ENCODE data around the gene SYNM. TPM values are rescaled to one million over a fixed set of nuclear protein-coding genes. Genes with fewer than 3 reads are reported as not detected.

The SYNM gene
- polyA plus RNA-seq, 1 donor from 2014 or later: 5.7 TPM

DNA sequence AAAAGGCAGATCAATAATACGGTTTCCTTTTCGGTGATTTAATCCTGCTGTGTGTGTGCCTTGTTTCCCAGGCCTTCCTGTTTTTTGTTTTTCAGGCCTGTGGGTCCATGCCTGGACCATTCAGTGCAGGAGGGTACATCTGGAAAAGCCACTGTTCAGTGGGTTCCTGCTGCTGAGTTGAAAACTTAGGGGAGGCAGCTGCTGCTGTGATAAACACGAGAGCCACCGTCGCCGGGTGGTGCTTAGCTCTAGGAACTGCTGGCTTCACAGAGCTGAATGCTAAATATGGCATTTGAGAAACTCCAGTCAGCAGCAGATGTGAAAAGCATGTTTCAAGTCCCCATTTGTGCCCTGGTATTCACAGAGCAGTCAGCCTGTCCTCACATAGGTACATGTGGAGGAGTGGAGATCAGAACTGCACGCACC lies 44.0 kb downstream of the SYNM start:
- no peak overlapping the region for H3K27ac ChIP-seq (ENCODE audit: low read length)
- H3K79me2 ChIP-seq (replicated peaks; ENCODE audit: insufficient read depth, low read length): no peaks in the 10 kb centered on the region
- H2AFZ ChIP-seq (ENCODE audit: low read depth, low read length): no peak overlapping the region

DNA sequence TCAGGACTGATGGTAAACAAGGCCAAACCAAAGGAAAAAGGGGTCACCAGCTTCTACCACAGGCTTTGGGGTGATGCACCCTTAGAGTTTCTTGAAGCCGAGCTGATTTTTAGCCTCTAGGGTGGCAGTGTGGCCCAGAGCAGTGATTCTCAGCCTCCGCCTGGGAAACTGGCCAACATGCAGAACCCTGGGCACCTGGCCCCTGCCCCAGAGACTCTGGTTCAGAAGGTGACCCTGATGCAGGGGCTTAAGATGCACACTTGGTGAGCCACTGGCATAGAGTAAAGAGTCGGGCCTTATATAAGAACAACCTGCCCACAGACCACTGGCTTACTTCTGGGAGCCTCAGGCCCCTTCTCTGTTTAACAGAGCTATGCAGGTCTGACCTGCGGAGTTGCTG lies 44.5 kb downstream of the SYNM start:
- no peak overlapping the region for H3K27ac ChIP-seq (ENCODE audit: low read length)
- no peaks in the 10 kb centered on the region for H3K9me2 ChIP-seq (ENCODE audit: insufficient read depth, low read length)
- H3K9ac ChIP-seq (ENCODE audit: low read length): no peak overlapping the region
- H3K79me2 ChIP-seq (replicated peaks; ENCODE audit: insufficient read depth, low read length): no peaks in the 10 kb centered on the region
- H3K9me3 ChIP-seq (ENCODE audit: low read length): no peaks in the 10 kb centered on the region
- no peak overlapping the region for H3K4me3 ChIP-seq (ENCODE audit: low read length)
- H3K27me3 ChIP-seq (ENCODE audit: insufficient read depth, low read depth, low read length): no peaks in the 10 kb centered on the region
- TF ChIP-seq TAF1 (IDR thresholded peaks at IDR 0.05; ENCODE audit: low read depth) (no peak), RAD21 (conservative IDR thresholded peaks at IDR 0.05) (no peak), EZH2 (IDR thresholded peaks at IDR 0.05; ENCODE audit: borderline replicate concordance, insufficient read depth, low read length, poor library complexity, severe bottlenecking) (no peak), MXI1 (conservative IDR thresholded peaks at IDR 0.05; ENCODE audit: poor library complexity, severe bottlenecking) (no peak), SMC3 (conservative IDR thresholded peaks at IDR 0.05; ENCODE audit: poor library complexity) (no peak), POLR2AphosphoS5 (IDR thresholded peaks at IDR 0.05) (no peak), EP300 (conservative IDR thresholded peaks at IDR 0.05; ENCODE audit: poor library complexity, severe bottlenecking) (no peak)
- TF ChIP-seq, protein P1, sequence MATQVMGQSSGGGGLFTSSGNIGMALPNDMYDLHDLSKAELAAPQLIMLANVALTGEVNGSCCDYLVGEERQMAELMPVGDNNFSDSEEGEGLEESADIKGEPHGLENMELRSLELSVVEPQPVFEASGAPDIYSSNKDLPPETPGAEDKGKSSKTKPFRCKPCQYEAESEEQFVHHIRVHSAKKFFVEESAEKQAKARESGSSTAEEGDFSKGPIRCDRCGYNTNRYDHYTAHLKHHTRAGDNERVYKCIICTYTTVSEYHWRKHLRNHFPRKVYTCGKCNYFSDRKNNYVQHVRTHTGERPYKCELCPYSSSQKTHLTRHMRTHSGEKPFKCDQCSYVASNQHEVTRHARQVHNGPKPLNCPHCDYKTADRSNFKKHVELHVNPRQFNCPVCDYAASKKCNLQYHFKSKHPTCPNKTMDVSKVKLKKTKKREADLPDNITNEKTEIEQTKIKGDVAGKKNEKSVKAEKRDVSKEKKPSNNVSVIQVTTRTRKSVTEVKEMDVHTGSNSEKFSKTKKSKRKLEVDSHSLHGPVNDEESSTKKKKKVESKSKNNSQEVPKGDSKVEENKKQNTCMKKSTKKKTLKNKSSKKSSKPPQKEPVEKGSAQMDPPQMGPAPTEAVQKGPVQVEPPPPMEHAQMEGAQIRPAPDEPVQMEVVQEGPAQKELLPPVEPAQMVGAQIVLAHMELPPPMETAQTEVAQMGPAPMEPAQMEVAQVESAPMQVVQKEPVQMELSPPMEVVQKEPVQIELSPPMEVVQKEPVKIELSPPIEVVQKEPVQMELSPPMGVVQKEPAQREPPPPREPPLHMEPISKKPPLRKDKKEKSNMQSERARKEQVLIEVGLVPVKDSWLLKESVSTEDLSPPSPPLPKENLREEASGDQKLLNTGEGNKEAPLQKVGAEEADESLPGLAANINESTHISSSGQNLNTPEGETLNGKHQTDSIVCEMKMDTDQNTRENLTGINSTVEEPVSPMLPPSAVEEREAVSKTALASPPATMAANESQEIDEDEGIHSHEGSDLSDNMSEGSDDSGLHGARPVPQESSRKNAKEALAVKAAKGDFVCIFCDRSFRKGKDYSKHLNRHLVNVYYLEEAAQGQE (IDR thresholded peaks at IDR 0.05; ENCODE audit: borderline replicate concordance): no peak
- TF ChIP-seq, protein P2, sequence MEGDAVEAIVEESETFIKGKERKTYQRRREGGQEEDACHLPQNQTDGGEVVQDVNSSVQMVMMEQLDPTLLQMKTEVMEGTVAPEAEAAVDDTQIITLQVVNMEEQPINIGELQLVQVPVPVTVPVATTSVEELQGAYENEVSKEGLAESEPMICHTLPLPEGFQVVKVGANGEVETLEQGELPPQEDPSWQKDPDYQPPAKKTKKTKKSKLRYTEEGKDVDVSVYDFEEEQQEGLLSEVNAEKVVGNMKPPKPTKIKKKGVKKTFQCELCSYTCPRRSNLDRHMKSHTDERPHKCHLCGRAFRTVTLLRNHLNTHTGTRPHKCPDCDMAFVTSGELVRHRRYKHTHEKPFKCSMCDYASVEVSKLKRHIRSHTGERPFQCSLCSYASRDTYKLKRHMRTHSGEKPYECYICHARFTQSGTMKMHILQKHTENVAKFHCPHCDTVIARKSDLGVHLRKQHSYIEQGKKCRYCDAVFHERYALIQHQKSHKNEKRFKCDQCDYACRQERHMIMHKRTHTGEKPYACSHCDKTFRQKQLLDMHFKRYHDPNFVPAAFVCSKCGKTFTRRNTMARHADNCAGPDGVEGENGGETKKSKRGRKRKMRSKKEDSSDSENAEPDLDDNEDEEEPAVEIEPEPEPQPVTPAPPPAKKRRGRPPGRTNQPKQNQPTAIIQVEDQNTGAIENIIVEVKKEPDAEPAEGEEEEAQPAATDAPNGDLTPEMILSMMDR (IDR thresholded peaks at IDR 0.05; ENCODE audit: poor library complexity, severe bottlenecking): no peak
- H3K36me3 ChIP-seq (ENCODE audit: insufficient read depth, low read length): no peaks in the 10 kb centered on the region
- no peaks in the 10 kb centered on the region for H4K20me1 ChIP-seq (ENCODE audit: insufficient read depth)
- no peak overlapping the region for H2AFZ ChIP-seq (ENCODE audit: low read depth, low read length)
- H3F3A ChIP-seq (ENCODE audit: insufficient read depth, low read length, poor library complexity, severe bottlenecking): no peaks in the 10 kb centered on the region
- H3K4me2 ChIP-seq (ENCODE audit: low read length): no peak overlapping the region

More for the DNA sequence above, 44.0 kb downstream of the SYNM start:
- Histone ChIP-seq H3K36me3 (ENCODE audit: insufficient read depth, low read length) (no peaks in the 10 kb centered on the region), H3K9me3 (ENCODE audit: low read length) (no peaks in the 10 kb centered on the region), H3K9ac (ENCODE audit: low read length) (no peak overlapping the region), H3K9me2 (ENCODE audit: insufficient read depth, low read length) (no peaks in the 10 kb centered on the region), H3K4me2 (ENCODE audit: low read length) (no peak overlapping the region), H3K4me3 (ENCODE audit: low read length) (no peak overlapping the region), H4K20me1 (ENCODE audit: insufficient read depth) (no peaks in the 10 kb centered on the region), H3K27me3 (ENCODE audit: insufficient read depth, low read depth, low read length) (no peaks in the 10 kb centered on the region), H3F3A (ENCODE audit: insufficient read depth, low read length, poor library complexity, severe bottlenecking) (no peaks in the 10 kb centered on the region)
- TF ChIP-seq EZH2 (IDR thresholded peaks at IDR 0.05; ENCODE audit: borderline replicate concordance, insufficient read depth, low read length, poor library complexity, severe bottlenecking) (no peak), RAD21 (conservative IDR thresholded peaks at IDR 0.05) (no peak), MXI1 (conservative IDR thresholded peaks at IDR 0.05; ENCODE audit: poor library complexity, severe bottlenecking) (no peak), POLR2AphosphoS5 (IDR thresholded peaks at IDR 0.05) (no peak)
